DMS153 treated with DMSO at 0.1 percent for 48 hours (cell line): ENCODE results near the gene SIL1.
"Not testable (repeated sequence)": the region's sequence is repeated elsewhere in the genome, so short reads cannot be mapped to it uniquely, and the experiment has no call there.

ENCODE experiments used
- DNase-seq: peaks from one replicate; lab custom pipeline; 2025; ENCODE audit not compliant: unreplicated experiment; lab: John Stamatoyannopoulos, UW

The SIL1 gene

GRCh38 chr5:139177809-139178588 is 20.2 kb downstream of the SIL1 start:
- no peak for DNase-seq

GRCh38 chr5:139177281-139177680 is 20.9 kb downstream of the SIL1 start:
- not testable (repeated sequence) for DNase-seq

DNA sequence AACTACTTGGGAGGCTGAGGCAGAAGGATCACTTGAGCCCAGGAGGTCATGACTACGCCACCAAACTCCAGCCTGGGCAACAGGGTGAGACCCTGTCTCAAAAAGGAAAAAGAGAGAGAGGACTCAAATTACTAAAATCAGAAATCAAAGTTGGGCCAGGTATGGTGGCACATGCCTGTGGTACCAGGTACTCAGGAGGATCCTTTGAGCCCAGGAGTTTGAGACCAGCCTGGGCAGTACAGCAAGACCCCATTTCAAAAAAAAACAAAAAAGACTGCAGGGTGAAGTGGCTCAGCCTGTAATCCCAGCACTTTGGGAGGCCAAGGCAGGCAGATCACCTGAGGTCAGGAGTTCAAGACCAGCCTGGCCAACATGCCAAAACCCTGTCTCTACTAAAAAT is 23.8 kb downstream of the SIL1 start:
- not testable (repeated sequence) for DNase-seq

GRCh38 chr5:139171779-139172404 is 26.3 kb downstream of the SIL1 start:
- no peak for DNase-seq

DNA sequence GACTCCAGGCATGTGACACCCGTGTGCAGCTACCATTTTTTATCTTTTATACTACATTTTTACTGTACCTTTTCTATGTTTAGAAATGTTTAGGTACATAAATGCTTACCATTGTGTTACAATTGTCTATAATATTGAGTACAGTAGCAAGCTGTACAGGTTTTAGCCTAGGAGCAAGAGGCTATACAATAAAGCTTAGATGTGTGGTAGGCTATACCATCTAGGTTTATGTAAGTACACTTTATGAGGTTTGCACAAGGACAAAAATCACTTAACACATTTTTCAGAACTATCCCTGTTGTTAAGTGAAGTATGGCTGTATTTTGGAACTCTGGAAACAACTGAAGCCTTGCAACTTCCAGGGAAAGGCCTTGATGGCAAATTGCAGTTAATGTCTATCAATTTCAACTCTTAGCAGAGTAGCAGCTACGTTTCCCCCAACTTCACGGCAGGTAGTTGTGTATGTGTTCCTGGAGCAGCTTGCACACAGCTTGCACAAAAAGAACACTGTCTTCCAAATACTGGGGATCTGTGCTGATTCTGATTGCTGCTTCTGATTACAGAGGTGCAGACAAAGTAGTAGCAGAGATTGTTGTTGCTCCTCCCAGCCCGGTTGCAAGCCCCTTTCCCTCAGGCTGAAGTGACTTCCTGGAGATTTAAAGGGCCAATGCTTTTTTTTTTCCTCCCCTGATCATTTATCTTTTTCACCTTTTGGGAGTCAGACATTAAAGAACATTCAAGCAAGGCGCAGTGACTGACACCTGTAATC is 30.0 kb downstream of the SIL1 start:
- DNase-seq = no peak

DNA sequence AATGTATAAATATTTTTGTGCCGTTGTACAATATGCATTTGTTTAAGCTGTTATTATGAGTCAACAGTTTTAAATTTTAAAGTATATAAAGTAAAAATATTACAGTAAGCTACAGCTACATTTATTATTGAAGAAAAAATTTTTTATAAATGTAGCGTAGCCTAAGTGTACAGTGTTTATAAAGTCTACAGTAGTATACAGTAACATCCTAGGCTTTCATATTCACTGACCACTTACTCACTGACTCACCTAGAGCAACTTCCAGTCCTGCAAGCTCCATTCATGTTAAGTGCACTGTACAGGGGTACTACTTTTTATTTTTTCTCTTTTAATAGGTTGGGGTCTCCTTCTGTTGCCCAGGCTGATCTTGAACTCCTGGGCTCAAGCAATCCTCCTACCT is 30.6 kb downstream of the SIL1 start:
- DNase-seq = no peak

- DNase-seq = no peak
Measured at GRCh38 chr5:139167063-139167462, 31.1 kb downstream of the SIL1 start.

DNA sequence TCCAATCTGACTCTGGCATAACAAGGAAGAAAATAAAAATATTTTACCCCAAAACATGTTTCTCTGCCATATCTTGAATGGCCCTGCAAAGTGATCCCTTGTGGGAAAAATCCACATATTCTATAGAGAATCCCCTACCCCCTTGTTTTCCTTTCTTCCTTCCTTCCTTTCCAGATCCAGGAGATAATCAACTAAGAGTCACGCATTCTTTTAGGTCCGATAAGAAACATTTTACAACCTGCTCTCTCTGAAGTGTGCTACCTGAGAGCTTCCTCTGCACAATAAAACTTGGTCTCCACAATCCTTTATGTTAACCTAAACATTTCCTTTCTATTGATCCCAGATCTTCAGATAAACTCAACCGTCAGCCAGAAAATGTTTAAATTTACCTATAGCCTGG is 33.3 kb downstream of the SIL1 start:
- not testable (repeated sequence) for DNase-seq

GRCh38 chr5:139164020-139164419 is 34.1 kb downstream of the SIL1 start:
- DNase-seq = no peak

GRCh38 chr5:139162448-139162847 is 35.7 kb downstream of the SIL1 start:
- no peak for DNase-seq

GRCh38 chr5:139158791-139159190 is 39.4 kb downstream of the SIL1 start:
- DNase-seq = no peak

GRCh38 chr5:139157556-139157955 is 40.6 kb downstream of the SIL1 start:
- no peak for DNase-seq

GRCh38 chr5:139156814-139157213 is 41.4 kb downstream of the SIL1 start:
- DNase-seq = no peak

GRCh38 chr5:139155333-139155732 is 42.8 kb downstream of the SIL1 start:
- no peak for DNase-seq

DNA sequence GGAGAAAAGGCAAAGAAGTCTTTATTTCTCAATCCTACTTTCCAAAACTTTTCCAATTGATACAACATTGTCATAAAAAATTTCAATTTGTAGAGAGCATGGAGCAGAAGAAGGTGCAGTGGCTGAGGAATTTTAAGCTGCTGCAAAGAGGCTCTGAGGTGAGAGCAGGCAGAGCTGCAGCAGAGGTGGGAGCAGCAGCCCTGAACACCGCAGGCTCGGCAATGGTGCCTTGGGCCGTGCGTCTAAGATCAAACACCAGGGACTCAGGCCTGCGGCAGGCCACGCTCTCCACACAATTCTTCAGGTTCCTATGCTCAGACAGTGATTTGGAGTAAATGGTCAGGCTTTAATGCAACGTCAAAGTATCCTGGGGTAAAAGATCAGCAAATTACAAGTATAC is 46.3 kb downstream of the SIL1 start:
- no peak for DNase-seq

- no peak for DNase-seq
Measured at GRCh38 chr5:139150367-139150999, 47.7 kb downstream of the SIL1 start.

DNA sequence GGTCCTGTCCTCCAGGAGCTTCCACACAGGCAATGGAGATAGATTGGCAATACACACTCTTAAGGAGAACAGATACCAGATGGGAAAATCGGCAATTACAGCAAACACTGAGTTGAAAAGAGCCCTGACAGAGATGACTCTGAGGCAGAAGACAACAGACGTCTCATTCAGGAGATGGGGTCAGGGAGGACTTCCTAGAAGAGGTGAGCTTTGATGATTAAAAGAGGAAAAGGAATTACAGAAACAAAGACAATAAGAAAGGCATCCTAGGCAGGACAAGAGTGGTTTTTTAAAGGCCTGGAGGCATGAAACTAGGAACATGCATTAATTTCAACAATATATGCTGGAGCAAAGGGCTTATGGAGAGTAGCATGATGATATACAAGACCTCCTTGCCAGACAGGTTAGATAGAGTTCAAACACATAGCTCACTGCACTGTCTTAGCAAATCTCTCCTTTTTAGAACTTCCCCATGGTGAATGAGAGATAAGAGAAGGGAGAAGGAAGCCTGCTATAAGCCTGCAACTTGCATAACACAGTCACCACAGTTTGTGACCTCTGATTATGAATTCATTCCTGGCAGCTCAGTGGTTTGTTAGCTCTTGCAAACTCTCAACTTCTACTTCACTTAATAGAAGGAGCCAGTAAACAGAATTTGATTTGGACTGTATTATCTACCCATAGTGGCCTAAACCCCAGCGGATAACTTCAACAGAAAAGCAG is 48.5 kb downstream of the SIL1 start:
- DNase-seq = no peak

GRCh38 chr5:139148986-139149385 is 49.2 kb downstream of the SIL1 start:
- DNase-seq = no peak

GRCh38 chr5:139148306-139148705 is 49.9 kb downstream of the SIL1 start:
- no peak for DNase-seq

DNA sequence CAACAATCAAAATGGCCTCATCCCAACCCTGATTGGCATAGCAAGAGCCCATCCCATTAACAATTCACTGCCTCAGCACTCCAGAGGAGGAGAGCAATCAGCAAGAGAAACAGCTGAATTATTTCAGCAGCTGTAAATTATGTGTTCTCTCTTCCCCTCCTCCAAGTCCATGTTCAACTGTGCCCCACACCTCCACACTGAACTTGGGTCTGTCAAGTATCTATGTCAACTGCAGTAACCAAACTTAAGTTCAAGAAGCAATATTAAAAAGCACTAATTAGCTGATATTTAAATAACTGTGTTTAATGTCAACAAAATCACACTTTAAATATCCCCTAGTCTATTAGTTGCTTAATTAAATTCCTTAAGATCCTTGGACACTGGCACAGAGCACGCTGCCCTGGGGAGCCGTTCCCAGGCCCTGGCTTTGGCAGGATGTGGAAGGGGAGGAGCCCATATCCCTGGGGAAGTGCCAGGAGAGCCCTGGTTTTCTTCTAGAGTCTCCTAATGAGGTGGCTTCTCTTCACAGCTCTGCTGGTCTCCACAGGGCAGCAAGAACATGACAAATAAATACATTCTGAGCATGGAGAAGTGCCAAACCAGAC is 50.6 kb downstream of the SIL1 start:
- no peak for DNase-seq
